ENCODE results near the gene TMEM88. TPM values are rescaled to one million over a fixed set of nuclear protein-coding genes. Genes with fewer than 3 reads are reported as not detected.
A peak's percentile ranks its signal among the peaks of the same experiment; 100 is the strongest.

Gene TMEM88
- total and polyA plus RNA-seq, 2 of the 8 experiments (the other 6 are each of a cell fraction or from before 2014, with no cell fraction given) = 0.69 to 8.8 TPM

DNA sequence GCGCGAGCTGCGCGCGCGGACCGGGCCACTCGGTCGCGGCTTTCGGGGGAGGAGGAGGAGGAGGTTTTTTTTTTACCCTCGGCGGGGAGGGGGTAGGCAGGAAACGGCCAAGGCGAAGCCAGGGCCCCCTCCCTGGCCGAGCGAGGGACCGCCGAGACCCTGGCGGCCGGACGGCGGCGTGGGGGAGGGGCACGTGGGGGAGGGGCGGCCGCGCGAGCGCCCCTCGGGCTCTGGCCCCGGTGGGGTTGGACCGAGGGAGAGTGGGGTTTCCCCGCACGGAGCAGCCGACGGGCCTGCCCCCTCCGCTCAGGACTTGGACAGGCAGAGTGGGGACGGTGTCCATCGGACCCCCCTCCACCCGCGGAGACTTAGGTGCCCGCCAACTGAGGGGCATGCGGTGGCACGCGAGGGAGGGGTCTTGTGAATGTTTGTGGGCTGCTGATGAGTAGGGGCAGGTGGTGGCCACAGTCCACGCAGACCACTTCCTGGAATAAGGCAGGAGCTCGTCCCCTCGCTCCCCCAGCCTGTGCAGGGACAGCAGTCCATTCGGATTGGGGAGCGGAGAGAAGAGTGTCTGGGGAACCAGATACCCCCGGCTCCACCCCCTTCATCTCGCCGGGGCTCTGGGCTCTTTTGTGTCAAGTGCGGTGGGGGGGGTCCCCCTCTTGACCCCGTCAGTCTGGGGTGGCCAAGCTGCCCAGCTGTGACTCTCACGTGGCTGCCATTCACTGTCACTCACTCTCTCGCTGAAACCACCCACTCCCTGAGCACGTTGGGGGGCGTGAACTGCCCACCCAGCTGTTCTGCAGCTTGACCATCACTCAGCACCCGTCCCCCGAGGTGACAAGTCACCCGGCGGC is 30.7 kb downstream of the TMEM88 start (continued):
- TF ChIP-seq YY1 (IDR thresholded peaks at IDR 0.05; ENCODE audit: low read depth, low read length) = no peak
- TF ChIP-seq RBBP5 (IDR thresholded peaks at IDR 0.05; ENCODE audit: borderline replicate concordance, low read depth, low read length) = peak; percentile 44; the same call in 1 of the 2 replicates
- TF ChIP-seq CTBP2 (IDR thresholded peaks at IDR 0.05; ENCODE audit: borderline replicate concordance, insufficient read depth, insufficient read length, low read length) = peak; percentile 8
- no peak for TF ChIP-seq RNF2 (IDR thresholded peaks at IDR 0.05; ENCODE audit: borderline replicate concordance, low read depth, low read length, missing control alignments, poor library complexity, severe bottlenecking)
- TF ChIP-seq PHF8 (conservative IDR thresholded peaks at IDR 0.05; ENCODE audit: low read depth, low read length) = peak; percentile 39; the same call in 1 of the 2 replicates
- peak; percentile 47; the same call in 1 of the 2 replicates for TF ChIP-seq KDM1A (IDR thresholded peaks at IDR 0.05; ENCODE audit: borderline replicate concordance, low read length)
- no peak for TF ChIP-seq SIRT6 (IDR thresholded peaks at IDR 0.05; ENCODE audit: low read length)
- TF ChIP-seq E2F6 (IDR thresholded peaks at IDR 0.05) = peak; percentile 27; the same call in 1 of the 2 replicates
- peak; percentile 81 for TF ChIP-seq KDM4A (IDR thresholded peaks at IDR 0.05; ENCODE audit: low read depth, low read length, severe bottlenecking)
